ENCODE measurements around the gene COX4I2.
"Not testable (repeated sequence)": the region's sequence is repeated elsewhere in the genome, so short reads cannot be mapped to it uniquely, and the experiment has no call there.

COX4I2 gene

DNA sequence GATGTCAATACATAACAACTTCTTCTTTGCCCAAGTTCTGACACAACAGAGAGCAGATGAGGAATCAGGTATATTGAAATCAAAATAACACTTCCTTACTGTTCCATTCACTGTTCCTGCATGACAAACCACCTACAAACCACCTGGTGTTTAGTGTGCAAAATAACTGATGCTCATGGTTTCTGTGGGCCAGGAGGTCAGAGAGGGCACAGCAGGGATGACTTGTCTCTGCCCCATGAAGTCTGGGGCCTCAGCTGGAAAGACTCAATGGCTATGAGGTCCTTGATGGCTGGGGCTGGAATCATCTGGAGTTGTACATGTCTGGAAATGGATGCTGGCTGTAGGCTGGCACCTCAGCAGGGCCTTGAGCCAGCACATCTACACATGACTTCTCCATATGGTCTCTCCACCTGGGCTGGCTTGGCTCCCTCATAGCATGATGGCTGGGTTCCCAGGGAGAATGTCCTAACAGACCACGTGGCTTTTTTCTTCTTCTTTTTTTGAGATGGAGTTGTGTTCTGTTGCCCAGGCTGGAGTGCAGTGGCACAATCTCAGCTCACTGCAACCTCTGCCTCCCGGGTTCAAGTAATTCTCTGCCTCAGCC lies 7.4 kb upstream of the COX4I2 start:
- TF ChIP-seq ZNF274 (IDR thresholded peaks at IDR 0.05; ENCODE audit: low read depth, low read length) = no peak
- no peak overlapping the region for H3K4me3 ChIP-seq (ENCODE audit: low read length)

DNA sequence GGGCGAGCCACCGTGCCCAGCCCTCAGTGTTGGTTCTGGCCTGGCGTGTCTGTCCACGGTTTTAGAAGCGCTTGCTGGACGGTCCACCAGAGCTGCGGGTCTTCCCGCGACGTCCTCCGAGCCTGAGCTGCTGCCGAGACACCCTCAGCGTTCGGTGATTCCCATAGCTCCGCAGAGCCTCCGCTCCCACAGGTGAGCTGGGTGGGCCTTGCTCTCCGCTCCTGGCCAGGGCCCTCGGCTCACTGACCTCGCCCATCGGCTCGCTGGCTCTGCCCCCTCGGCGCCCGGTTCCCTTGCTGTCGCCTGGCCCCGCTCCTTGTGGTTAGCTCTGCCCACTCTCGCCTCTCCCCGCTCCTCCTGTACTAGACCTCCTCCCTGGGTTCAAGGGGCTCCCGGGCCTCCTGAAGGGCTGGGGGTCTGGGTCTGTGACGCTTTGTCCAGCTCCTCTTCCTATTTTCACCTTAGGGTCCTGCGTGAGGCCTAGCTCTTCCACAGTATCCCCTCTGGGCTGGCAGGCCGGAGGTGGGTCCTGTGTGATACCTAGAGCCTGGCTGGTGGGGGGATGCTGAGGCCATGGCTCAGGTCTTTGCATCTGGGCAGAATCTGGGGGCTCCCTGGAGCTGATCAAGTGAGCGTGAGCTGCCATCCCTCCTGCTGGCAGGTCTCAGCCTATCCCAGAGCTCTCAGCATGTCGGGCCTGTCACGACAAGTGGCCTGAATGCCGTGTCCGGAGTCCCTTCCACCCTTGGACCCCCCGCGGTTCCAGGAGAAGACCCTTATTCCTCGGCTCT lies 5.0 kb upstream of the COX4I2 start:
- no peak overlapping the region for H3K4me3 ChIP-seq (ENCODE audit: low read length)
- no peak for TF ChIP-seq ZNF274 (IDR thresholded peaks at IDR 0.05; ENCODE audit: low read depth, low read length)

DNA sequence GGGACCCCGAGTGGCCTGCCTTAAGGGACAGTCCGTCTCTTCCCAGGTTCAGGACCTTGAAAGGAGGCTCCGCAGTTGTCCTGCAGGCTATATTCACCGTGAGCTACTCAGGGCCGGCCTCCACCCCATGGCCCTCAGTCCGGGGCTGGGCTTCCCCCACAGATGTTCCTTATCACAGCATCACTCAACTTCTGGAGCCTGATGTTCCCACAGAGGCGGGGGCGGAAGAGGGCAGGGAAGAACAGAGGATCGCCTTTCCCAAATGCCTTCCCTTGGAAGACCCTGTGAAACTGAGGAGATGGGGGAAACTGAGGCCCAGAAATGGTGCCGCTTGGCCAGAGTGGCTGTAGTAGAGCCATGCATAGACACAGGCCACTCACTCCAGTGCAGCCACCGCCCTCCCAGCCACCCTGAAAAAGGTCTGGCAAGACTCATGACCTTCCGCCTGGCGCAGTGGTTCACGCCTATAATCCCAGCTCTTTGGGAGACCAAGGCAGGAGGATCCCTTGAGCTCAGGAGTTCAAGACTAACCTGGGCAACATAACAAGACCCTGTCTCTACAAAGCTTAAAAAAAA lies 4.3 kb upstream of the COX4I2 start:
- TF ChIP-seq ZNF274 (IDR thresholded peaks at IDR 0.05; ENCODE audit: low read depth, low read length) = no peak

DNA sequence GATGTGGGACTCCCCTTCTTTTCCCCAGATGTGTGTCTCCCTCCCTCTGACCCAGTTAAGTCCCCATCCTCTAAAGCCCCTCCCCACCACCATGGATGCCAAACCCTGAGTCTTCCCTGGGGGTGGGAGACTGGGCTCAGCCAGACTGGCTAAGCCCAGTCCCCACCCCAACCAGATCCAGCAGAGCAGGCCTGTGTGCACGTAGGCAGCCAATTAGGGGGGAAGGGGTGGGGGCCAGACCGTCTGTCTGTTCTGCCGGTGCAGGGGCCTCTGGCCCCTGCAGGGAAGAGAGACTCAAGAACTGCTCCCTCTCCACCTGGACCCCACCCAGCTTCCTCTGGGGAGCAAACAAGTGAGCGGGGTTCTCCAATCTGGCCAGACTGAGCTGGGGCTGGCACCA lies 605 bp downstream of the COX4I2 start:
- no peak overlapping the region for H3K4me3 ChIP-seq (ENCODE audit: low read length)
- TF ChIP-seq ZNF274 (IDR thresholded peaks at IDR 0.05; ENCODE audit: low read depth, low read length) = no peak

More for the DNA sequence above, 4.3 kb upstream of the COX4I2 start:
- no peak overlapping the region for H3K4me3 ChIP-seq (ENCODE audit: low read length)

DNA sequence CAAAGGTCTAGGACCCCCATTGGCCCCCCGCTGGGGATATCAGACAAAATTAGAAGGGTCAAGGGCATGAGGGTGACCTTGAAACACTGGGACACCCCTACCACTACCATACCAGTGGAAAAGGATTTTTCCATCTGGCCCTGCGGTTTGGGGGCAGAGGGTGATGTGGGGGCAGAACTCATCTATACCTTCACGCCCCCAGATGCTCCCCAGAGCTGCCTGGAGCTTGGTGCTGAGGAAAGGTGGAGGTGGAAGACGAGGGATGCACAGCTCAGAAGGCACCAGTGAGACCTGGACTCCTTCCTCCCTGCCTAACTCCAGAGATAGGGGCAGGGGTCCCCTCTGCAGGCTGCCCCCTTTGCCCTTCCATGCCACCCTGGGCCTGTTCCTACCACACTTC lies 1.1 kb downstream of the COX4I2 start:
- no peak for TF ChIP-seq ZNF274 (IDR thresholded peaks at IDR 0.05; ENCODE audit: low read depth, low read length)
- H3K4me3 ChIP-seq (ENCODE audit: low read length) = no peak overlapping the region

DNA sequence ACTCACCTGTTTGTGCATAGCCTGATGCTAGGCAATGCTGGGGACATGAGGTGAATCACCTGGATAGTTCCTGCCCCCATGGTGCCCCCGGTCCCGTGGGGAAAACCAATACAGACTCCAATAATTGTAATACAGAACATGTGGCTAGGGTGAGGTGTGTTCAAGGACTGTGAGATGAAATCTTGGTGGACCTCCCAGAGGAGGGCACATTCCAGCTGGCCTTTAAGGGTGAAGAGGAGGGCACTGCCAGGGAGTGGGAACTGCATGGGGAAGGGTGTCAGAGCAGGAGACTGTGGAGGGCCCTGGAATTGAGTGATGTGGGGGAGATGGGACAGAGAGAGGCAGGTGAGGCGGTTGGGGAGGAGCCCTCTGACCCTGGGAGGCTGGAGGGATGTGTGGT lies 2.5 kb downstream of the COX4I2 start:
- TF ChIP-seq ZNF274 (IDR thresholded peaks at IDR 0.05; ENCODE audit: low read depth, low read length) = no peak

DNA sequence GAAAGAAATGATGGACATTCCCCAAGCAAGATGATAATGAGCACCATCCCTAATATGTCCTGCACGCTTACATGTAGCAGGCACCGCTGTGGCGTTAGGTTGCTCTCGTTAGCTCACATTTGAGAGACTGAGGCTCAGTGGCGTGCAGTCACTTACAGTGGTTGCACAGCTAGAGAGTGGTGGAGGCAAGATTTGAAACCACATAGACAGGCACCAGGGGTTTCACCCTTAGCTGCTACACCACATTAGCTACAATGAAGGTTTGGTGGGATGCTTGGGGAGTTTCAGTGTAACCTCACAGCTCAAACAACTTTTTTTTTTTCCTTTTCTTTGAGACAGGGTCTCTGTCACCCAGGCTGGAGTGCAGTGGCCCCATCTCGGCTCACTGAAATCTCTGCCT lies 3.7 kb downstream of the COX4I2 start:
- no peak overlapping the region for H3K4me3 ChIP-seq (ENCODE audit: low read length)
- TF ChIP-seq ZNF274 (IDR thresholded peaks at IDR 0.05; ENCODE audit: low read depth, low read length) = no peak

More for the DNA sequence above, 2.5 kb downstream of the COX4I2 start:
- no peak overlapping the region for H3K4me3 ChIP-seq (ENCODE audit: low read length)

DNA sequence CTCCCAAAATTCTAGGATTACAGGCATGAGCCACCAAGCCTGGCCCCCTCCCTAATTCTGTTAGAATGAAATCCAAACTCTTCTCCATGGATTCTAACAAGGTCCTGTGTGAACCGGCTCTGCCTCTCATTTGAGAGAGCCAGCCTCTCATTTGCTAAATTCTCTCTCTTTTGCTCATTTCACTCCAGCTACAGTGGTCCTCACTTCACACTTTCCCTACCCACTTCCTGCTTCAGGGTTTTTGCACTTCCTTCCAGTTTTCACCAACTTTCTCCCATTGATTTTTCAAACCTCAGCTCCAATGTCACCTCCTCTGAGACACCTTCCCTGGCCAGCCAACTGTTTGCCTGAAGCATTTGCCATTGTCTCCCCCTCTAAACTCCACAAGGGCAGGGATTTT lies 5.1 kb downstream of the COX4I2 start:
- no peak for TF ChIP-seq ZNF274 (IDR thresholded peaks at IDR 0.05; ENCODE audit: low read depth, low read length)
- no peak overlapping the region for H3K4me3 ChIP-seq (ENCODE audit: low read length)

DNA sequence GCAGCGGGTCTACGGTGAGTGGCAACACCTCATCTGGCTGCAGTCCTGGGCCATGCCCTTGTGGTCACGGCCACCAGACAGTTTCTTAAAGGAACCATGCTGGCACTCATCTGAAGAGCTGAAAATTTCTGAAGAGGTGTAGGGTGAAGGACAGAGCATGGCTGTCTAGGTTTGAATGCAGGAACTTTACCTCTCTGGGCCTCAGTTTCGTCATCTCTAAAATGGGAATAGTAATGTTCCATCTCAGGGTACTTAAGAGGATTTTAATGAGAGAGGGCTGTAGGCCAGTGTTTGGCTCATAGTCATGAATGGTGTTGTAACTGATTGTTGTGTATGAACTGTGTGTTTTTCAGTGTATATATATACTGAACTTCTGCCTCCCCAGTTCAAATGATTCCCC lies 5.8 kb downstream of the COX4I2 start:
- no peak for TF ChIP-seq ZNF274 (IDR thresholded peaks at IDR 0.05; ENCODE audit: low read depth, low read length)
- no peak overlapping the region for H3K4me3 ChIP-seq (ENCODE audit: low read length)

DNA sequence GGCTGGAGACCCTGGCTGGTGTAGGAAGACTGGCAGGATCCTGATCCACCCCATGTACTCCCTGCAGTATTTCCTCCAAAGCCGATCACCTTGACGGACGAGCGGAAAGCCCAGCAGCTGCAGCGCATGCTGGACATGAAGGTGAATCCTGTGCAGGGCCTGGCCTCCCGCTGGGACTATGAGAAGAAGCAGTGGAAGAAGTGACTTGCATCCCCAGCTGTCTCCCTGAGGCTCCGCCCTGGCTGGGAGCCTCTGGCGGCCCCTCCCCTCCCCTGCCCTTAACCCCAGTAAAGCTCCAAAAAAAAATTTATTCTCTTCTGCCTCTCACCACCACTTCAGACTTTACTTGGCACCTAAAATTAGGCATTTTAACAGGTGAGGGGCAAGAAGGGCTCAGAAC lies 7.0 kb downstream of the COX4I2 start:
- no peak for TF ChIP-seq ZNF274 (IDR thresholded peaks at IDR 0.05; ENCODE audit: low read depth, low read length)
- no peak overlapping the region for H3K4me3 ChIP-seq (ENCODE audit: low read length)

DNA sequence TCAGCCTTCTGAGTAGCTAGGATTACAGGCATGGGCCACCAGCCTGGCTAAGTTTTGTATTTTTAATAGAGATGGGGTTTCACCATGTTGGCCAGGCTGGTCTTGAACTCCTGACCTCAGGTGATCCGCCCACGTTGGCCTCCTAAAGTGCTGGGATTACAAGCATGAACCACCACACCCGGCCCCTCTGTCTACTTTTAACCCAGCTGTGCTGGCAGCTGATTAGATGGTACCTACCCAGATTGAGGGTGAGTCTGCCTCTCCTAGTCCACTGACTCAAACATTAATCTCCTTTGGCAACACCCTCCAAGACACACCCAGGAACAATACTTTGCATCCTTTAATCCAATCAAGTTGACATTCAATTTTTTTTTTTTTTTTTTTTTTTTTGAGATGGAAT lies 10.4 kb downstream of the COX4I2 start:
- H3K4me3 ChIP-seq (ENCODE audit: low read length) = not testable (repeated sequence)

DNA sequence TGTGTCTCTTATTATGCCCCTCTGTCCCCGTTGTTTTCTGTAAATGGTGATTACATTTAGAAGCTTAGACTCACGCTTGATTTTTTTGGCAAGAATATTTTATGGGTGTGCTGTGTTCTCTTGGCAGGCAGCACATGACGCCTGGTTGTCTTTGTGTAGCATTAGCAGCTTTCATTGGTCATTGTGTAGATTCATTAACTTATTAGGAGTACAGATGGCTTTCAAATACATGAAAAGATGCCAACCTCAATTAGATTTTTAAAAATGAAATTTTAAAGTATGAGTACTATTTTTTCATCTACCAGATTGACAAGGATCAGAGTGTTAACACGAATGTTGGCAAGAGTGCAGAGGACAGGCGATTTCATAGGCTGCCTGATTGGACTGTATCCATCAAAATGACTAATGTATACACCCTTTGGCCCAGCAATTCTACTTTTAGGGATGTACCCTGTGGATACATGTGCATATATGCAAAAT lies 15.2 kb downstream of the COX4I2 start:
- H3K4me3 ChIP-seq (ENCODE audit: low read length) = no peak overlapping the region
- TF ChIP-seq ZNF274 (IDR thresholded peaks at IDR 0.05; ENCODE audit: low read depth, low read length) = no peak

DNA sequence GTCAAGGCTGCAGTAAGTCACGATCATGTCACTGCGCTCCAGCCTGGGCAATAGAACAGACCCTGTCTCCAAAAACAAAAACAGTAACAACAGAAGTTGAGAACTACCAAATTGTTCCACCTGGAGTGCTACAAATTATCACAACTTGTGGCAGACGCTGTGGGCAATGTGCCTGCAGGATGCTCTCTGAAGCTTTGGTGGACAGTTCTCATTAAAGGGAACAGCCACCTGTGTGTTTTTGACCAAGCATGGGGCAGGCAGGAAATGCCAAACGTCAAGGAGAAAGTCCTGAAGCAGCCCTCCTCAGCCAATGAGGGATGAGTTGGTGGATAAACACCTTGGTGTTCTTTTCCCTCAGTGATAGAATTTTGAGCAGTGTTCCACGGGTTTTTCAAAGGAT lies 15.8 kb downstream of the COX4I2 start:
- H3K4me3 ChIP-seq (ENCODE audit: low read length) = no peak overlapping the region
- no peak for TF ChIP-seq ZNF274 (IDR thresholded peaks at IDR 0.05; ENCODE audit: low read depth, low read length)

DNA sequence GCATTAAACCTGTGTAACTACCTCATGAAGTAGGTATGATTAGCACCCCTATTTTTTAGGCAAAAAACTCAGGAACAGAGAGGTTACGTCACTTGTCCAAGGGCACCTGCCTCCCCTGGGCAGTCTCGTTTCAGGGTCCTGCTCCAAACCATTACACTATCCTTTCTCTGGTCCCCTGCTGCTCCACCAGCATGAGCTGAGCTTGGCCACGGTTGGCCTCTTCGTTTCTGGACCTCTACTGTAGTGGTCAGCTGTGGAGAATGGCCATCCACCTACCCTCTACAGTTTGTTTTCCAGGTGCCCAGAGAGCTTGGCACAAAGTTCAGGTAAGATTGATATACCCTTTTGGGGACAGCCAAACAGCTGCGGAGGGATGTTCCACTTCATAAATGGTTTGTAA lies 16.8 kb downstream of the COX4I2 start:
- no peak overlapping the region for H3K4me3 ChIP-seq (ENCODE audit: low read length)
- no peak for TF ChIP-seq ZNF274 (IDR thresholded peaks at IDR 0.05; ENCODE audit: low read depth, low read length)

Measured in GM08714 (cell line).